Neural progenitor cell (in vitro differentiated cells): Measurements from ENCODE around the gene KRTAP13-3. TPM values are rescaled to one million over a fixed set of nuclear protein-coding genes. Genes with fewer than 3 reads are reported as not detected.

Experiments
- DNase-seq: peaks from one replicate; pipeline ENCODE4 v3.0.0-alpha.2; 2016; ENCODE audit warnings: low spot score
- H2AFZ ChIP-seq: fragments of 200-600 bp; sonication (generic); replicated peaks from 2 replicates; pipeline ENCODE4 v1.6.1; 2016; ENCODE audit warnings: antibody characterized with exemption
- H3F3A ChIP-seq: fragments of 200-600 bp; sonication (generic); 2 replicates; pipeline ENCODE4 v1.6.1; 2016; ENCODE audit warnings: antibody characterized with exemption, low read depth
- H3K27ac ChIP-seq: fragments of 200-600 bp; sonication (generic); 2 replicates; pipeline ENCODE4 v1.5.1; 2016; ENCODE audit warnings: mild to moderate bottlenecking
- H3K27me3 ChIP-seq: fragments of 200-600 bp; sonication (generic); 2 replicates; pipeline ENCODE4 v1.6.1; 2016; ENCODE audit warnings: mild to moderate bottlenecking, moderate library complexity
- H3K36me3 ChIP-seq: fragments of 200-600 bp; sonication (generic); 2 replicates; pipeline ENCODE4 v1.5.1; 2016
- H3K4me1 ChIP-seq: fragments of 200-600 bp; sonication (generic); 2 replicates; pipeline ENCODE4 v1.6.1; 2016; ENCODE audit warnings: mixed run types
- H3K4me2 ChIP-seq: fragments of 200-600 bp; sonication (generic); 2 replicates; pipeline ENCODE4 v1.6.1; 2016
- H3K4me3 ChIP-seq: fragments of 200-600 bp; sonication (generic); 2 replicates; pipeline ENCODE4 v1.5.1; 2016
- H3K79me2 ChIP-seq: fragments of 200-600 bp; sonication (generic); 2 replicates; pipeline ENCODE4 v1.6.1; 2016; ENCODE audit warnings: low read depth
- H3K9ac ChIP-seq: fragments of 200-600 bp; sonication (generic); 2 replicates; pipeline ENCODE4 v1.6.1; 2016
- H3K9me3 ChIP-seq: fragments of 200-600 bp; sonication (generic); 2 replicates; pipeline ENCODE4 v1.5.1; 2016; ENCODE audit warnings: low read depth
- H4K20me1 ChIP-seq: fragments of 200-600 bp; sonication (generic); 2 replicates; pipeline ENCODE4 v1.6.1; 2016; ENCODE audit warnings: low read depth
- H3K27ac Mint-ChIP-seq: 3 replicates; pipeline ENCODE4 v1.8.0; 2021; ENCODE audit warnings: mixed read lengths
- H3K27me3 Mint-ChIP-seq: 2 replicates; pipeline ENCODE4 v1.8.0; 2022; ENCODE audit warnings: low read depth, mild to moderate bottlenecking, inconsistent platforms, moderate library complexity, mixed read lengths; ENCODE audit not compliant: insufficient read depth
- H3K36me3 Mint-ChIP-seq: 3 replicates; pipeline ENCODE4 v1.8.0; 2021; ENCODE audit warnings: mixed read lengths
- H3K4me1 Mint-ChIP-seq: 3 replicates; pipeline ENCODE4 v1.8.0; 2021; ENCODE audit warnings: mixed read lengths
- H3K4me3 Mint-ChIP-seq: 3 replicates; pipeline ENCODE4 v1.8.0; 2021; ENCODE audit warnings: mild to moderate bottlenecking, moderate library complexity, mixed read lengths
- H3K9me3 Mint-ChIP-seq: 3 replicates; pipeline ENCODE4 v1.8.0; 2020; ENCODE audit warnings: mixed read lengths
- CTCF ChIP-seq: fragments of 200-600 bp; sonication (generic); IDR thresholded peaks from 2 replicates; pipeline ENCODE4 v1.5.1; 2017; ENCODE audit warnings: antibody characterized with exemption, mild to moderate bottlenecking
- EZH2 ChIP-seq: fragments of 200-600 bp; sonication (generic); IDR thresholded peaks from 2 replicates; pipeline ENCODE4 v1.6.1; 2017; ENCODE audit warnings: antibody characterized with exemption, mild to moderate bottlenecking, moderate library complexity
- EZH2phosphoT487 ChIP-seq: fragments of 200-600 bp; sonication (generic); IDR thresholded peaks from 2 replicates; pipeline ENCODE4 v1.6.1; 2017; ENCODE audit warnings: antibody characterized with exemption
- total RNA-seq: library from RNA; depleted of rRNA; stranded (reverse); fragments of >200 nt; gene quantifications from 2 replicates; pipeline ENCODE4 v1.2.3, GENCODE V29; 2015; ENCODE audit warnings: low replicate concordance

Gene KRTAP13-3
- total RNA-seq, 1 donor from 2014 or later: not detected

- Histone ChIP-seq H3K36me3 (no peaks in the 10 kb centered on the region), H3K79me2 (no peaks in the 10 kb centered on the region), H2AFZ (no peak overlapping the region), H3K4me2 (no peak overlapping the region), H3K9me3 (no peaks in the 10 kb centered on the region), H3F3A (no peaks in the 10 kb centered on the region), H3K4me1 (no peaks in the 10 kb centered on the region), H3K27me3 (no peaks in the 10 kb centered on the region), H3K27ac (no peak overlapping the region), H4K20me1 (no peaks in the 10 kb centered on the region), H3K4me3 (no peak overlapping the region), H3K9ac (no peak overlapping the region)
- DNase-seq: no peak
- H3K36me3 Mint-ChIP-seq: no peaks in the 10 kb centered on the region
- no peaks in the 10 kb centered on the region for H3K4me1 Mint-ChIP-seq
- no peak overlapping the region for H3K27ac Mint-ChIP-seq
- no peaks in the 10 kb centered on the region for H3K9me3 Mint-ChIP-seq
- H3K4me3 Mint-ChIP-seq: no peak overlapping the region
- no peaks in the 10 kb centered on the region for H3K27me3 Mint-ChIP-seq
- TF ChIP-seq EZH2 (no peak), CTCF (no peak), EZH2phosphoT487 (no peak)
Measured at GRCh38 chr21:30443226-30443625, 17.5 kb upstream of the KRTAP13-3 start.

DNA sequence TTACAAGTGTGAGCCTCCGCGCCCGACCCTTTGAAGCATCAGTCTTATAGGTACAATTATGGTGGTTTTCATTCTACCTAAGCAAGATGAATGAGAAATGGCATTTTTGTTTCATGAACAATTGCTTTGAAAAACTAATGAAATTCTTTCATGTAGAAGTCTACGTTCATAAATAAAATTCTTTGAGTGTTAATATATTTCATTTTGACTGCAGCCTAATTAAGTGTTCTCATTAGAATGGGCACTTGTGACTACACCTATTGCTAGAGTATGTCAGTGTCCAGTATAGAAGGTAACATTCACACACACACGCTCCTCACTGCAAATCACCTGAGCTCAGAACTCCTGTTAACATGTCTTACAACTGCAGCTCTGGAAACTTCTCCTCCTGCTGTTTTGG lies 14.2 kb upstream of the KRTAP13-3 start, which contains the start of gene KRTAP15-1:
TSS of gene KRTAP15-1 (plus strand) at position 301 of the 400 bp plus-strand sequence. CDS start at position 354, 53 bp downstream.
- no peaks in the 10 kb centered on the region for H3K9me3 ChIP-seq
- no peaks in the 10 kb centered on the region for H4K20me1 ChIP-seq
- no peaks in the 10 kb centered on the region for H3K79me2 ChIP-seq
- H3K36me3 Mint-ChIP-seq: no peaks in the 10 kb centered on the region
- no peak for DNase-seq
- H3K4me1 ChIP-seq: no peaks in the 10 kb centered on the region
- H3K36me3 ChIP-seq: no peaks in the 10 kb centered on the region
- no peak within 1 kb of the TSS for H3K27ac ChIP-seq
- no peak within 1 kb of the TSS for H3K27ac Mint-ChIP-seq
- no peaks in the 10 kb centered on the region for H3K27me3 ChIP-seq
- no peaks in the 10 kb centered on the region for H3F3A ChIP-seq
- H3K4me3 ChIP-seq: no peak within 1 kb of the TSS
- H3K4me2 ChIP-seq: no peak within 1 kb of the TSS
- H3K4me3 Mint-ChIP-seq: no peak within 1 kb of the TSS
- no peak within 1 kb of the TSS for H2AFZ ChIP-seq
- no peaks in the 10 kb centered on the region for H3K27me3 Mint-ChIP-seq
- no peaks in the 10 kb centered on the region for H3K9me3 Mint-ChIP-seq
- TF ChIP-seq EZH2 (no peak), EZH2phosphoT487 (no peak), CTCF (no peak)
- no peaks in the 10 kb centered on the region for H3K4me1 Mint-ChIP-seq
- H3K9ac ChIP-seq: no peak within 1 kb of the TSS

- Histone ChIP-seq H3K36me3 (no peaks in the 10 kb centered on the region), H2AFZ (no peak overlapping the region), H3K4me3 (no peak overlapping the region), H3F3A (no peaks in the 10 kb centered on the region), H3K27me3 (no peaks in the 10 kb centered on the region), H4K20me1 (no peaks in the 10 kb centered on the region), H3K9ac (no peak overlapping the region), H3K4me2 (no peak overlapping the region), H3K27ac (no peak overlapping the region), H3K4me1 (no peaks in the 10 kb centered on the region), H3K79me2 (no peaks in the 10 kb centered on the region), H3K9me3 (no peaks in the 10 kb centered on the region)
- TF ChIP-seq EZH2phosphoT487: no peak
- no peak for TF ChIP-seq CTCF
- TF ChIP-seq EZH2: no peak
- H3K4me3 Mint-ChIP-seq: no peak overlapping the region
- H3K36me3 Mint-ChIP-seq: no peaks in the 10 kb centered on the region
- no peaks in the 10 kb centered on the region for H3K4me1 Mint-ChIP-seq
- DNase-seq: no peak
- H3K9me3 Mint-ChIP-seq: no peaks in the 10 kb centered on the region
- H3K27ac Mint-ChIP-seq: no peak overlapping the region
- no peaks in the 10 kb centered on the region for H3K27me3 Mint-ChIP-seq
Measured at GRCh38 chr21:30437010-30437565, 11.4 kb upstream of the KRTAP13-3 start.
